GM20431 (cell line): ENCODE measurements around the gene RBMS3.

Experiments used
- in situ Hi-C: fragments of 300-500 bp; cut with MseI, MboI; formaldehyde crosslinking; loops from one replicate; pipeline ENCODE4 v1.15.0; 2020; ENCODE audit warnings: low sequenced_read_pairs; ENCODE audit not compliant: unreplicated experiment

RBMS3 gene

DNA sequence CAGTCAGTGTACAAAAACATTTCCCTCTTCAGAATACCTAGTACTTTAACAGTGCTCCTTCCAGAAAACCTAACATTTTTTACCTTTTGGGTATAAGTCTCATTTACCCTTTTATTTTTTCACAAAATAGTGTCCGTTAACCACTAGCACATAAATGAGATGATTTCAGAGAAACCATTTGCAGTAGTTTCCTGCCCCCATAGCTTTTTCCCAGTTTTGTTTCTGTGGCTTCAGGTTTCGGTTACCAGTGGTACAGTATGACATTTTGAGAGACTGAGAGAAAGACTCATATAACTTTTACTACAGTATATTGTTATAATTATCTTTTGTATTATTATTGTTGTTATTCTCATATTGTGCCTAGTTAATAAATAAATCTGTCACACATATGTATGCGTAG lies 6.2 kb upstream of the RBMS3 start:
- in situ Hi-C loops: no loop called here

DNA sequence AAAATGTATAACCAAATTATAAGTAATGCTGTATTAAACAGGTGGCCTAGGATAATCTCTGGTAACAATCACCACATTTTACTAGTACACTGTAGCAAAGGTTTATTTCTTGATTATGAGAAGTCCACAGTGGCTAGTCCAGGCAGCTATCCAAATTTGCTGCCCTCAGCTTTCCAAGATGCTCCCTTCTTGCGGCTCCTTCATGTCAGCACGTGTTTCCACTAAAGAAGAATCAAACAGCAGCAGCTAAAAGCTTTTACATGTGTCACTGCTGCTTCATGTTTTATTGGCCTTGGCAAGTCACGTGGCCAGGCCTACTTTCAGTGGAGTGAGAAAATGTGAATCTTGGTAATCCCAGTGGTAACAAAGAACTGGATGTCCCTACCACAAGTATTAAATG lies 5.6 kb upstream of the RBMS3 start:
- in situ Hi-C loops: no loop called here

DNA sequence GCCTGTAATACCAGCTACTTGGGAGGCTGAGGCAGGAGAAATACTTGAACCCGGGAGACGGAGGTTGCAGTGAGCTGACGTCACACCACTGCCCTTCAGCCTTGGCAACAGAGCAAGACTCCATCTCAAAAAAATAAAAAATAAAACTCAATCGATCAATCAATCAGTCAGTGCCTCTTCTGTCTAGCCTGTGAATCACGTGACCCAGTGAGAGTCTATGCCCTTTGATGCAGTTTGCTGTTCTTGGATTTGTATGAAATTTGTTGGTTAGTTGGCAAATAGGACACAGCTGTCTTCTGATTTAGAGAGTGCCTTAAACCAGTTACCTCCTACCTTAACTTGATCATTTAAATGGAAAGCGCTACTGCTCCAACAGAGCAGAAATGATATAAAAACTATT lies 3.6 kb upstream of the RBMS3 start:
- in situ Hi-C loops: no loop called here

DNA sequence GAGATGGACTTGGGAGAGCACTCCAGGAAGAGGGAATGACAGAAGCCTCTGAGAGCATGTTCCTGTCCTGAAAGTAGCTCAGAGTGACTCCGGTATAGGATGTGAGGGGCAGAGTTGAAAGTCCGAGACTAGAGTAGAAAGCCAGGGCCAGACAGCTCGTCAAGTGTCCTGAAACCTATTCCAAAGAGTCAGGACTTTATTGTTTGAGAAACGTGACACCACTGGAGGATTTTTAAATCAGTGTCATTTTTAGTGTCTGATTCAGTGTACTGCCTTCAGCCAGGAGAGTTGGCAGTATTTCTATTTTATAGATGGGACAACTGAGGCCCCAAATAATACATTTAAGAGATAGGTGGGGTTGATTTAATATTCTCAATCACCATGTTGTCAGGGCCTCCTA lies 1.6 kb upstream of the RBMS3 start:
- in situ Hi-C loops: no loop called here

DNA sequence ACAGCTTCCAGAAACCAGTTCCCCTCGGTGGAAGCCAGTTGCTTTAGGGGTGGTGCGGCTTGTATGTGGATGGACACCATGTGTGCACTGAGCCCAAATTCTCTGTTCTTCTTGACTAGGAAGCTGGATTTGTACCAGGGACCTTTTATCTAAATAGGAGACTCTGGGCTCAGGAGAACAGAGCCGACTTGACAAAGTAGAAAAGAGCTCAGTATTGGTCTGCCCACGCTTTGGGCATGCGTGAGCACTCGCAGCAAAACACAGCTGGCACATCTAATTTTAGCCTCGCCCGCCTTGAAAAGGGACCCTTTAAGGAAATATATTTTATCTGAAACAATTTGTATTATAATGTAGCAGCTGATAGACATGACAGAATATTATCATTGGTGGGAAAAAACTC lies 1.1 kb upstream of the RBMS3 start:
- in situ Hi-C loops: no loop called here

DNA sequence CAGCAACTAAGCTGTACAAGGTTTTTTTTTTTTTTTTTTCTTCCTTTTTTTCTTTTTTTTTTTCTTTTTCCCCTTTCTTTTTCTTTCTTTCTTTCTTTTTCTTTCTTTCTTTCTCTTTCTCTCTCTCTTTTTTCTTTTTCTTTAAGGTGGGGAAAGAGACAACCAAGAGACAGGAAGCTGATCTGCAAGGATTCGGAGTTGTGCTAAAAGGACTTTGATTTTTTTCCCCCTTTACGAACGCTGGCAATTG lies 148 bp downstream of the RBMS3 start:
- in situ Hi-C loops: no loop called here

DNA sequence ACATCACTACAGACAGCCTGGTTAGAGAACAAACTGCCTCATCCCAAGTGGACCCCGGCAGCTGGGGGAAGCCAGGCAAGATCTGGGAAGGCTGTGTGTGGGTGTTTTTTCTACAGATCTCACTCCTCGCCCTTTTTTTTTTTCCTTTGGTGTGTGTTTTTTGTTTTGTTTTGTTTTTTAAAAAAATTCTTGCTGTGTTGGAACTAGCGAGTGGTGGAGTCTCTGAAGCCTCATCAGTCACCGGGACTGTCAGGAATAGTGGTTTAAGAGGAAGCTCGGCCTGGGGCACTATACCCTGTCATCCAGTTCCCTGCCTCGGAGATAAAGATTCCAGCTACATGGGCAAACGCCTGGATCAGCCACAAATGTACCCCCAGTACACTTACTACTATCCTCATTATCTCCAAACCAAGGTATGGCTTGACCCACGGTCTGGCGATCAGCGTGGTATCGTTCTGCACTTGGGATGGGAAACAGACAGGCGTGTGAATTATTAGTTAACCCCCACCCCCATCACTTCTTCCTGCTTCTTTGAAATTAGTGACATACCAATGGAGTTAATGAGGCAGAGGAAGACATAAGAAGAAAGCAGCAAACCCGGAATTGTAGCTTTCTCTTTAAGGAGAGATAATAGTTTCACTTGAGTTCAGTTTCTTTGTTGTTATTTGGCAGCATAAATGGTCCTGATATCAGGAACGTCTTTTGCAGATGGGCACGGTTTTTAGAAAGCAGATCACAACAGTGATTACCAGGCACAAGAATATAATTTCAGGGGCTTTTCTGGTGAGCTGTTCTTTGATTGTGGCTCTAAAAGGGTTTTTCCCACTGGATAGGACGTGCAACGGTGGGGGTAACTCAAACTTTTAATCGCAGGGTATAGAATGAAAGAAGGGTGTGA lies 722 bp downstream of the RBMS3 start:
- in situ Hi-C loops: no loop called here

DNA sequence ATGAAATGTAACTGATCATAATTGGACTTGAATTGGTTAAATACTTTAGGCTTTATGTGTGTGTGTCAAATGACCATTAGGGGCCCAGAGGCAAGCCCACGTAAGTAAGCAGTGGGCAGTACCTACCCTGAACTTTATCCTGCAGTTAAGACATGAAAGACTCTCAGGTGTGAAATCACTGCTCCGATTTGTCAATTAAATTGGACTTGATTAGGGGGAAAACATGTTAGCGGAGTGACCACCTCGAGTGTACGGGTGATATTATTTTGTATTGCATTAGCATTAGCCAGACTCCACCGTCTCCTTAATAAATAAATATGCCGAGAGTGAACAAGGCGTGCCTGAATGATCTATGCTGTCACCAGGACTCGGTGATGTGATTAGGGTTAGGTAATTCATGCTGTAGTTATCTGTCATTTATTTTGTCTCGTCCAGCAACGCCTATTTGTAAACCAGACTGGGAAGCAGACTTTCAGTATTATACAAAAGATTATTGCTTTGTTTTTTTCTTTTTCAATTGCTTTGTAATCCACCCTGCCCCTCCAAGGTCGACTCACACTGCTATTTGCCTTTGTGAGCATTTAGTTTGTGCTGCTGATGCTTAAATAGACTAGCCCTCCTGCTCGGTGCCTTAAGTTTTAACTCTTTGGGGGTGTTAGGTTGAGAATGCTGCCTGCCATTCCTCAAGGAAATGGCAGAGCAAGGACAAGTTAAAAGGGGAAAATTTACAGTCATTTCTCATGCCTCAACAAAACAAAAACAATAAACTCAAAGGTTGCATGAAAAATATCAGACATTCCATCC lies 1.8 kb downstream of the RBMS3 start:
- in situ Hi-C loops: no loop called here

DNA sequence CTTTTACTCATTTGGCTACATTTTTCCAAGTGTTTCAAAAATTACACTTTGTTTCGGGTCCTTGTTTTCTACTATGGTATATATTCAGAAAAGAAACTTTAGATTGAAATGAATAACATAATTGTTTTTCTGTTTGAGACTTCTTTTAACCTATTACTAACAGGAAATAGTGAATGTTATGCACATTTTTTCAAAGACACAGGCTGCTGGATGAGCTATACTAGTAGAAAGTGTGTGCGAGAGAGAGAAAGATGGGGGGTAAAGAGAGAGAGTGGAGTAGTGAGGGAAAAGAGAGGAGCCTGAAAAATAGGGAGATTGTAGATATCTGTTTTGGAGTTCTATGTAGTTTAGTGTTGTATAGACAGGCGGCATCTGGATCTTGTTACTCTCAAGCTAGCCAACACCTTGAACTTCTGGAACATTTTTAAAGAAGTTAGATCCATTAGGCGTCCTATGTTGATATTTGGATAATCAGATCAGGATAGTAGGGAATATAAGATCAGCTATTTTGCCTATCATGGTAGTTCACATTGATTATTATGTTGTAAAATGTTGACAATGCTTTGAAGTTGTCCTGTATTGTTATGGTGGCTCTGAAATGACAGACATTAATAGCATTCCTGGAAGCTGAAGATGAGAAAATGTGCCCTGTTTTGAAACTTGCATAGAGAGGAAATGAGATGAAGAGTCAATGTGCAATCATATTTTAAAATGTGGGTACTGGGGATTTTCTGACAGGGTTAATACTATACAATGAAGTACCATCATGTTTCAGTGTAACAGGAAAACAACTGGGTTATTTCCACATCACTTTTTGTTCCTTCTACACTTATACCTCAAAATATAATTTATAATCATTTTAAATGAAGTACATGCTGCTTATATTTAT lies 2.6 kb downstream of the RBMS3 start:
- in situ Hi-C loops: no loop called here

DNA sequence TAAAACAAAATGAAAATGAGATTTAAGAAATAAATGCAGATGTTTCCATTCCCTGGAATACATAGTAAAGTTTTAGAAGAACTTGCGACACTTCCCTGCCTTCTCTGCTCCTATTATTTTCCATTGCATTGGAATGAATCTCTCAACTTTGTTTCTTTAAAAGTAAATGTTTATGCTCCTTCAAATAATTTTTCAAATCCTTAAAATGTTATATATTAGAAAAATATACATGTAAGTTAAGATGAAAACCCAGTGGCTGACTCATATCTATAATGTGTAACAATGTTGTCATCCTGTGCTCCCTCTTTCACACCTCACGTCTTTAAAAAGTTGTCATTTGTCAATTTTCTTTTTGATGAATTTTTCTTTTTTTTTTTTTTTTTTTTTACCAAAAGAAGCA lies 3.6 kb downstream of the RBMS3 start:
- in situ Hi-C loops: no loop called here

DNA sequence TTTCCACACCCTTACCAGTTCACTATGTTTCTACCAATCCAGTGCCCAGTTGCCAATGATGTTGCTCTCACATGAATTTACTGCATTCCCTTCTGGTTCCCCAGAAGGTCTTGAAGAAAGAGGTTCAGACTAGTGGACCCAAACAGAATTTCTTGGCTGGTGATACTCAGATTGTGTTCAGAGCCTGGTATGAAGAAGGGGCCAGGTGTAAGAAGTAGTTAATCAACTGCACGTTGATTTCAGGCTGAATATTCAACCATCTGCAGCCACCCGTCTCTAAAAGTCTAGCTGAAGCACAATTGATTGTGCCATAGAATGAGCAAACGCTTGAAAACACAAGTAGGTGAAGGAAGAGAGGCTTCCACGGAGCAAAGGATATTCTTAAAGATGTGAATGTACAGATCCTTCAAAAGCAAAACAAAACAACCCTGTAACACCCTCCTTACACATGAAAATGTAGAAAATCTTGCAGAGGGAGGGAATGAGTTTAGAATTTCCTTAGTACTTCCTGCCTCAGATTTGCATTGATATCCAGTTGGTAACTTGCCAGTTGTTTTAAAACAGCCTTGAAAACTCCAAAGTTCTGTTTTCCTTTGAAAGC lies 4.7 kb downstream of the RBMS3 start:
- in situ Hi-C loops: no loop called here

DNA sequence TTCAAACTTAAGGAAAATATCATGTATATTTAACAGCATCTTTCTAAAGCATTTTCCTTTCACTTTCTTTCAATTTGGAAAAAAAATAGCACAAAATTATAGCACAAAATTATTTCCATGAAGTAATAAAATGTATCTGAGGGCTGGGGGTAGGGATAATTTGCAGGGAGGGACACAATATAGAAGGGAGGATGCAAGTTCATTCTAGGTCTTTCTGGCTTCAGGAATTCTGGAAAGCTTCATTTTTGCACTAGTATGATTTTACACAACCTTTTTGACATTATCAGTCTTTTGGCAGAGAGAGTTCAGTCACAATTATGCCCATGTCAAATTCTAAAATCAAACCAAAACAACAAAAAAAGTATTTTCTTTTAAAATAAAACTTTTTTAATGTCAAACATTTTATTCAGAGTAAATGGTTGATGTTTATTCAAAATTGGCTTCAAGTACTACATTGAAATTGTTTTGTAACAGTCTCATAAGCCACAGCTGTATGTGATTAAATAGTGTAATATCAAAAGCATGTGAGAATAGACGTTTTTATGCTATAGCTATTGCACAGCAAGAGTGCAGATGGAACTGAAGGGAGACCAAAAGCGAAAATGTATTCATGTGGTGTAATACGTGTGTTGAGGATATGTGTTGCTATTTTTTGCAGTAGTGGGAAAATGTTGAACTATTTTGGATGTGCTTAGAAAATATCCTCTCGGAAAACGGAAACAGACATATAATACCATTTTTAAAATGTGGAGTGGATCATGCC lies 5.8 kb downstream of the RBMS3 start:
- in situ Hi-C loops: no loop called here

DNA sequence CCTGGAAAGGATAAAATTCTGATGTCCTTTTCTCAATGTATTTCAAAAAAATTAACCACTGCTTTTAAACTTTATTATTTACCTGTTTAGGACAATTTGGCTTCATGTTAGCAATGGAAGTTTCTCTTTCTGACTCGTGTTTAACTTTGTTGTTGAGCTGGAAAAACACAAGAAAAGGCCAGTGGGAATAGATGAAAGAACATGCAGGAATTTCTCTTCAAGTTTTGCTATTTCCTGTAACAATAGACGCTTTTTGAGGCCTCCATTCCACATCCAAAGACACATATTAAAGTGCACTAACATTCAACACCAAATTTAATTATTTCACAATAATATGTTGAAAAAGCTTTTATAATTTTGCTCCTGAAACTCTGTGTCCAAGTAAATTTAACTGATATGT lies 9.7 kb downstream of the RBMS3 start:
- in situ Hi-C loops: no loop called here

DNA sequence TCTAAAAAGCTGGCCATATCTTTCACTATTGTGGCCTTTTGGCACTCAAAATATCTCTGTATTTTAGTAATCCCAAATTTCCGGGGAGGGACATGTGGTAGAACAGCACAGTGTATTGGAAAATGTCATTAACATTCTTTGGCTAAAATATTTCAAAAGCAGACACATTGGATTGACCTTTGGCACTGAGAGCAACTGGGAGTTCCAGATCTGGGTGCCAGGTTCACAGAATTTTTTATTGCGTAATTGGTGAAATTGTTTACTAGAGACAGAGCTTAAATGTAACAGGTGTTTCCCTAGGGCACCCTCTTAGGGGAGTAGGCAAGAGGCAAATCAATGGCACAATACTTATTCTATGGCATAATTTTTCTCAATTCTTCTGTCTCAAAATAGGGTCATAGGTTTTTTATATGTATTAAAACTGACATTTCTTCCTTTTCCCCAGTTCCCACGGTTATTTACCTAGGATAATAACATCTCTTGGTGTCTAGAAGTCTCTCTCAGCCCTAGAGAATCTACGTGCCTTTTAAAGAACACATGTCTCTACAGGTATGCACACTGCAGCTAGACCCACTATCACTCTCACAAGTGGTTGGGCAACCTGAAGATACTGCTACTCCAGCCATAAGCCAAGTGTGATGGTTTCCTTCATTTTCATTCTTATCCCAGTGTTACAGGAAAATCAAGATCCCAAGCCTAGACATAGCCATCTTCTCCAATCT lies 10.6 kb downstream of the RBMS3 start:
- in situ Hi-C loops: no loop called here

DNA sequence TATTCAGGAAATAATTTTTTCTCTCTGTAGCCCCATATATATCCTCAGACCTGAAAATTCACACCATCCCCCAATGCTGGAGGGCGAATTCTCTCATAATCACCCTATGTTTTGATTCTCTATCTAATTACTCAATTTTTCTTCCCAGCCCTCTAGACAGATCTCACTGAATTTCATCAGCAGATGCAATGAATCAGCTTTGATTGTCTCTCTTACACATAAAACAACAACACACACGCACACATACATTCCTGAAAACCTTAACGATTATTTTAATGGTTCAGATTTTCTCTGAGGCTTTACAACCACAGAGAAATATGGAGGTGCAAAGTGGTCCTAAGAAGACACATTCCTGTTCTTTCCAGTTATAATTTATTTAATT lies 11.1 kb downstream of the RBMS3 start:
- in situ Hi-C loops: no loop called here

DNA sequence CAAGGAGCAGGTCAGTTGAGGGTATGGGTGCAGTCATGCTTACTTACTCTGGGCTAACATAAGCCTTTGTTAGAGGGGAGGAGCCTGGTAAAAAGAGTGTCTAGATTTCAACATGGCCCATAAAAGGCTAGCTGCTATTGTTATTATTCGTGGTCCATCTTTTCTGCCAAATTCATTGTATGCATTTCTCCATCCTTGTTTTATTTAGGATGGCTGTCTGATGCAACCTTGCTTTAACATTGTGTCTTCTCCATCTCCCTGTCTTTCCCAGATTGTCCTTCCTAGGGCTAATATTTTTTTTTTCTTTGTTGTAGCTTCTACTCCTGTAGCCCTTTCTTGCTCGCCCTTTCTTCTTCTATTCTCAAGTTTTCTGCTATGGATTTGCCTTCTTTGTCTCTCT lies 12.6 kb downstream of the RBMS3 start:
- in situ Hi-C loops: no loop called here

DNA sequence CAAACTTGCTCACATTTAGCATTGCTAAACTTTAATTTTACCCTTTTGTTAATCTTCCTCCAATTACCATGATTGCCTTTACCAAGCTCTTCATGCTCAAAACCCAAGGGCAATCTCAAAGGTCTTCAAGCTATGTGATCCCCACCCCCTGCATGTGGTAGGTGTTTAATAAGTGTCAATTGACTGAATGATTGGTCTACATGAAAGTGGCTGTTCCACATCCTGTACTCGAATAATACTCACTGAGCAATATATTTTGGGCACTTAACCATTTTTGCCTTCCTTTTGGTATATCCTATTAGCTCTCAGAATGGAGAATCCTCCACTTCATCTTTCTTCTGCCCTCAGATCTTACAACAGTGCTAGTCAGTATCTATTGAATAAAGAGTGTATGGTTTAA lies 17.1 kb downstream of the RBMS3 start:
- in situ Hi-C loops: no loop called here

DNA sequence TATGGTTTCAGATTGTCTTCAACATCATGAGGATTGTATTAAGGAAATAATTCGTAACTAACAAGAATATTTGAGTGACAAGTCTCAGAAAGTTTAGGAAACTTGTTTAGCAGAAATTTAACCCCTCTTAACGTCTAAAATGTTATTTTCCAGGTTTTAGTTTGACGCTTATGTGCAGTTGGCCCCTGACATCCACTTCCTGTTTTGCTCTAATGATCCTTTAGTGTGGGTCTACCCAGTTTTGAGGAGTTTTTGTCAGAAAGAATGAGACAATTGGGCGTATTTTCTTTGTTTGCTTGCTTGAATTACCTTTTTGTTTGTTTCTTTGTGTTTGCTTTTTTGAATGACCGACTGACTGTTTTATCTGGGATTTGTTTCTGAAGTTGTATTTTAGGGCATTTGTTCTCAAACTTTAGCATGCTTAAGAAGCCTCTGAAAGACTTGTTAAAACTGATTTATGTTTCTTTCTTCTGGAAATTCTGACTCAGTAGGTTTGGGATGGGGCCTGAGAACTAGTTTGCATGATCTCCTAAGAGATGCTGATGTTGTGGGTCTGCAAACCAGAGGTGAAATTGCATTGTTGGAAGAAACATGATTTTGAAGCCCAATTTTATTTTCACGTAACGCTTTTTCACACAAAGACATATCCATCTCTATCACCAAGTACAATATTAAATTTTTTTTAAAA lies 20.6 kb downstream of the RBMS3 start:
- in situ Hi-C loops: no loop called here

DNA sequence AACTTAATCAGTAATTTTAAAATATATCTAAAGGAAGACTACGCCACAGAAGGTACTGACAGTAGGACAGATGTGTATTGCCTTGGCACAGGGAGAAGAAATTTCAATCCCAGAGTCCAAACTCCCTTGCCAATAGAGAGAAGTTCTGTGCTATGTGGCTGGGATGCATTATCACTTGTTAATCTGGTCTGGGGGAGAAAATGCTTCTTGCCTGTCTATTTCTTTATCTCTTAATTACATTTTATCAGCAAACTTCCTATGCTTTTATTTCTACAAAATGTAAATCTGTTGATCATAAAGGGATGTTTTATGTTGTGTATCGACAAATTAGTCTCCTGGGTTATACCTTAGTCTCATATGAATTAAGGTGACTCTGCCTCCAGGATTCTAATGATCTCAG lies 21.7 kb downstream of the RBMS3 start:
- in situ Hi-C loops: no loop called here
